K562 (cell line): ENCODE measurements around the gene PDIA2. TPM values are rescaled to one million over a fixed set of nuclear protein-coding genes. Genes with fewer than 3 reads are reported as not detected.
A peak's percentile ranks its signal among the peaks of the same experiment; 100 is the strongest.

ENCODE experiments used
- ATF7 ChIP-seq: fragments of 450-650 bp; IDR thresholded peaks from 2 replicates; pipeline ENCODE4 v1.7.1; 2014; ENCODE audit warnings: mild to moderate bottlenecking, moderate library complexity
- CBX8 ChIP-seq: fragments of 200-600 bp; sonication (generic); IDR thresholded peaks from 2 replicates; pipeline ENCODE4 v1.6.1; 2012; ENCODE audit warnings: borderline replicate concordance, mixed run types, low read depth, mild to moderate bottlenecking, moderate library complexity, mixed read lengths, low read length, control low read depth, inconsistent platforms; ENCODE audit not compliant: poor library complexity, severe bottlenecking; ENCODE audit errors: extremely low read depth
- GATA2 ChIP-seq: sonication (generic); formaldehyde crosslinking; IDR thresholded peaks from 2 replicates; pipeline ENCODE4 v1.4.0; 2020; ENCODE audit warnings: mild to moderate bottlenecking, missing genetic modification reagents
- LEF1 ChIP-seq: fragments of 450-650 bp; IDR thresholded peaks from 2 replicates; pipeline ENCODE4 v1.6.1; 2016; ENCODE audit warnings: mild to moderate bottlenecking
- MCM7 ChIP-seq, 2 experiments: fragments of 450-650 bp; IDR thresholded peaks; 2 replicates each; pipeline ENCODE4 v1.6.1; 2016 to 2018
- OTX1 ChIP-seq: fragments of 450-650 bp; formaldehyde crosslinking; IDR thresholded peaks from 2 replicates; pipeline ENCODE4 v1.4.0; 2022; ENCODE audit warnings: mild to moderate bottlenecking
- PURB ChIP-seq: sonication (generic); formaldehyde crosslinking; IDR thresholded peaks from 2 replicates; pipeline ENCODE4 v1.9.0; 2021; ENCODE audit warnings: low read depth, mild to moderate bottlenecking, missing genetic modification reagents
- STAG1 ChIP-seq: sonication (generic); formaldehyde crosslinking; IDR thresholded peaks from 2 replicates; pipeline ENCODE4 v1.5.0; 2020; ENCODE audit warnings: missing genetic modification reagents, borderline replicate concordance
- TBL1XR1 ChIP-seq, 2 experiments: IDR thresholded peaks; 2 replicates each; pipeline ENCODE4 v1.6.1; 2012; ENCODE audit warnings: improper control_type of control experiment in 2 of 2, low read length in 2 of 2, mild to moderate bottlenecking in 1 of 2
- TCF3 ChIP-seq: sonication (generic); formaldehyde crosslinking; IDR thresholded peaks from 2 replicates; pipeline ENCODE4 v1.4.0; 2020; ENCODE audit warnings: mild to moderate bottlenecking, missing genetic modification reagents
- ZNF224 ChIP-seq: sonication (generic); formaldehyde crosslinking; IDR thresholded peaks from 2 replicates; pipeline ENCODE4 v1.8.0; 2022; ENCODE audit warnings: mild to moderate bottlenecking, missing genetic modification reagents
- ZNF3 ChIP-seq: fragments of 250-450 bp; sonication (Bioruptor Pico); IDR thresholded peaks from 2 replicates; pipeline ENCODE4 v1.5.0; 2021; ENCODE audit warnings: mild to moderate bottlenecking, moderate library complexity
- ZNF57 ChIP-seq: fragments of 450-650 bp; formaldehyde crosslinking; IDR thresholded peaks from 2 replicates; pipeline ENCODE4 v1.4.0; 2020; ENCODE audit warnings: mild to moderate bottlenecking, moderate library complexity
- polyA plus RNA-seq, 8 experiments: library from polyadenylated mRNA; depleted of rRNA in 4 of 8; stranded (reverse) in 5 of 8; unstranded in 3 of 8; fragments of >200 nt; fragmentation: Nextera tagmentation in 2 of 8; fragmentation: Illumina TruSeq in 1 of 8; extraction: Ambion mirVana in 2 of 8; extraction: Trizol in 1 of 8; gene quantifications; 2 replicates each; pipeline versions ENCODE4 v1.2.1 to v1.2.3, GENCODE V29; 2011 to 2014; ENCODE audit warnings: inconsistent platforms in 1 of 8, missing spikeins in 1 of 8
- total RNA-seq, 7 experiments: library from RNA; depleted of rRNA in 6 of 7; stranded (reverse); fragments of >200 nt in 6 of 7; fragmentation: Illumina TruSeq in 2 of 7; extraction: Trizol in 2 of 7; gene quantifications; 2 replicates each; pipeline versions ENCODE4 v1.2.1 to v1.2.3, GENCODE V29; 2011 to 2021; ENCODE audit warnings: low replicate concordance in 1 of 7
- TF ChIP-seq, protein P1 (sequence below): fragments of 450-650 bp; IDR thresholded peaks from 2 replicates; pipeline ENCODE4 v1.6.1; 2016; ENCODE audit warnings: low read depth
- TF ChIP-seq, protein P2 (sequence below): fragments of 150-350 bp; conservative IDR thresholded peaks from 2 replicates; pipeline ENCODE4 v1.6.1; 2014; ENCODE audit warnings: low read length
- TF ChIP-seq, protein P3 (sequence below): sonication (generic); formaldehyde crosslinking; IDR thresholded peaks from 2 replicates; pipeline ENCODE4 v1.9.0; 2022; ENCODE audit warnings: mild to moderate bottlenecking, missing genetic modification reagents

Gene PDIA2
- total and polyA plus RNA-seq, 9 of the 15 experiments (the other 6 are each of a cell fraction or from before 2014, with no cell fraction given), result 0.13 to 0.92 (median 0.23) TPM; not detected in 4

DNA sequence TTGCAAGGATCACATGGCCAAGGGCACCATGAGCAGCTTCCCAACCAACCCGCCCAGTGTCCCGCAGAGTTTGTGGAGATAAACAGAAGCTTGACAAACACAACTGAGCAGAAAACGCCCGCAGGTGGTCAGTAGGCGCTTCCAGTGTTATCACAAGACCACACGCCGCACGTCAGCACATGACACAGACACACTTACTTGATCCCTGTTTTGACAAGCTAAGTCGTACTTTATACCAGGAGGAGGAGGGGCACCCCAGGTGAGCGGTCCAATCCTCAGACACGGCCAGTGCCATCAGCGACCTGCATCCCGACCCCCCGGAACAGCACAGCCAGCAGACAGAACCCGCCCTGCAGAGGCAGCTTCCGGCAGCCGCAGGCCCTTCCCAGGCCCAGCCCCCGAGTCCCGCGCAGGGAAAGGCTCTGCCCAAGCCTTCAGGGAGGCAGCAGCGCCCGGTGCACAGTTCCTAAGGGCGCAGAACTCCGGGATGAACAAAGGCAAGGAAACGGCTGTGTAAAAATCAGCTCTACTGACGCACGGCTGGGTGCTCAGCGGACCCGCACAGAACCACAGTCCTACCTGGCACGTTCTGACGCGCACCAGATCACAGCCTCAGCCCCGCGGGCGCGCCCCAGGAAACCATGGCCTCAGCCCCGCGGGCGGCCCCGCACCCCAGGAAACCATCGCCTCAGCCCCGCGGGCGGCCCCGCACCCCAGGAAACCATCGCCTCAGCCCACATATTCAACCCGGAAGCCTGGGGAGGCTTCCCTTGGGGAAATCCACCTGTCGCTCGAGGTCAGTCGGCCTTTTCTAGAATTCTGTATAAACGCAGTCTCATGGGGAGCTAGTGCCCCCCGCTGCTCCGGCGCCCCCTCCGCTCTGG lies 41.7 kb downstream of the PDIA2 start (continued):
- TF ChIP-seq, protein P1, sequence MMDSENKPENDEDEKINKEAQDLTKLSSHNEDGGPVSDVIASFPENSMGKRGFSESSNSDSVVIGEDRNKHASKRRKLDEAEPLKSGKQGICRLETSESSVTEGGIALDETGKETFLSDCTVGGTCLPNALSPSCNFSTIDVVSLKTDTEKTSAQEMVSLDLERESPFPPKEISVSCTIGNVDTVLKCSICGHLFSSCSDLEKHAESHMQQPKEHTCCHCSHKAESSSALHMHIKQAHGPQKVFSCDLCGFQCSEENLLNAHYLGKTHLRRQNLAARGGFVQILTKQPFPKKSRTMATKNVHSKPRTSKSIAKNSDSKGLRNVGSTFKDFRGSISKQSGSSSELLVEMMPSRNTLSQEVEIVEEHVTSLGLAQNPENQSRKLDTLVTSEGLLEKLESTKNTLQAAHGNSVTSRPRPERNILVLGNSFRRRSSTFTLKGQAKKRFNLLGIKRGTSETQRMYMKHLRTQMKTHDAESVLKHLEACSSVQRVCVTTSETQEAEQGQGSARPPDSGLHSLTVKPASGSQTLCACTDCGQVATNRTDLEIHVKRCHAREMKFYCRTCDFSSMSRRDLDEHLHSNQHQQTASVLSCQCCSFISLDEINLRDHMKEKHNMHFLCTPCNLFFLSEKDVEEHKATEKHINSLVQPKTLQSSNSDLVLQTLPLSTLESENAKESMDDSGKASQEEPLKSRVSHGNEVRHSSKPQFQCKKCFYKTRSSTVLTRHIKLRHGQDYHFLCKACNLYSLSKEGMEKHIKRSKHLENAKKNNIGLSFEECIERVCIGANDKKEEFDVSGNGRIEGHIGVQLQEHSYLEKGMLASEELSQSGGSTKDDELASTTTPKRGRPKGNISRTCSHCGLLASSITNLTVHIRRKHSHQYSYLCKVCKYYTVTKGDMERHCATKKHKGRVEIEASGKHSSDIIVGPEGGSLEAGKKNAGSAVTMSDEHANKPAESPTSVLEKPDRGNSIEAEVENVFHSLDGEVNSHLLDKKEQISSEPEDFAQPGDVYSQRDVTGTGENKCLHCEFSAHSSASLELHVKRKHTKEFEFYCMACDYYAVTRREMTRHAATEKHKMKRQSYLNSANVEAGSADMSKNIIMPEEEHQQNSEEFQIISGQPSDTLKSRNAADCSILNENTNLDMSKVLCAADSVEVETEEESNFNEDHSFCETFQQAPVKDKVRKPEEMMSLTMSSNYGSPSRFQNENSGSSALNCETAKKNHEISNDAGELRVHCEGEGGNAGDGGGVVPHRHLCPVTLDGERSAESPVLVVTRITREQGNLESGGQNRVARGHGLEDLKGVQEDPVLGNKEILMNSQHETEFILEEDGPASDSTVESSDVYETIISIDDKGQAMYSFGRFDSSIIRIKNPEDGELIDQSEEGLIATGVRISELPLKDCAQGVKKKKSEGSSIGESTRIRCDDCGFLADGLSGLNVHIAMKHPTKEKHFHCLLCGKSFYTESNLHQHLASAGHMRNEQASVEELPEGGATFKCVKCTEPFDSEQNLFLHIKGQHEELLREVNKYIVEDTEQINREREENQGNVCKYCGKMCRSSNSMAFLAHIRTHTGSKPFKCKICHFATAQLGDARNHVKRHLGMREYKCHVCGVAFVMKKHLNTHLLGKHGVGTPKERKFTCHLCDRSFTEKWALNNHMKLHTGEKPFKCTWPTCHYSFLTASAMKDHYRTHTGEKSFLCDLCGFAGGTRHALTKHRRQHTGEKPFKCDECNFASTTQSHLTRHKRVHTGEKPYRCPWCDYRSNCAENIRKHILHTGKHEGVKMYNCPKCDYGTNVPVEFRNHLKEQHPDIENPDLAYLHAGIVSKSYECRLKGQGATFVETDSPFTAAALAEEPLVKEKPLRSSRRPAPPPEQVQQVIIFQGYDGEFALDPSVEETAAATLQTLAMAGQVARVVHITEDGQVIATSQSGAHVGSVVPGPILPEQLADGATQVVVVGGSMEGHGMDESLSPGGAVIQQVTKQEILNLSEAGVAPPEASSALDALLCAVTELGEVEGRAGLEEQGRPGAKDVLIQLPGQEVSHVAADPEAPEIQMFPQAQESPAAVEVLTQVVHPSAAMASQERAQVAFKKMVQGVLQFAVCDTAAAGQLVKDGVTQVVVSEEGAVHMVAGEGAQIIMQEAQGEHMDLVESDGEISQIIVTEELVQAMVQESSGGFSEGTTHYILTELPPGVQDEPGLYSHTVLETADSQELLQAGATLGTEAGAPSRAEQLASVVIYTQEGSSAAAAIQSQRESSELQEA, result no peak
- TF ChIP-seq ZNF57 (CRISPR knock-in tag) (no peak), OTX1 (CRISPR knock-in tag) (no peak), ATF7 (peak; percentile 71), PURB (no peak), TCF3 (peak; percentile 90), ZNF3 (no peak), TBL1XR1 (IDR thresholded peaks at IDR 0.05; ENCODE audit: low read length in 2 of 2) (peak; percentile 60 to 69; a peak in 3 of 4 replicates), GATA2 (CRISPR knock-in tag) (peak; percentile 71), CBX8 (no peak), ZNF224 (CRISPR knock-in tag) (no peak), MCM7 (IDR thresholded peaks at IDR 0.05) (no peak), LEF1 (peak; percentile 73; the same call in 1 of the 2 replicates), STAG1 (CRISPR knock-in tag) (no peak)
- TF ChIP-seq, protein P2, sequence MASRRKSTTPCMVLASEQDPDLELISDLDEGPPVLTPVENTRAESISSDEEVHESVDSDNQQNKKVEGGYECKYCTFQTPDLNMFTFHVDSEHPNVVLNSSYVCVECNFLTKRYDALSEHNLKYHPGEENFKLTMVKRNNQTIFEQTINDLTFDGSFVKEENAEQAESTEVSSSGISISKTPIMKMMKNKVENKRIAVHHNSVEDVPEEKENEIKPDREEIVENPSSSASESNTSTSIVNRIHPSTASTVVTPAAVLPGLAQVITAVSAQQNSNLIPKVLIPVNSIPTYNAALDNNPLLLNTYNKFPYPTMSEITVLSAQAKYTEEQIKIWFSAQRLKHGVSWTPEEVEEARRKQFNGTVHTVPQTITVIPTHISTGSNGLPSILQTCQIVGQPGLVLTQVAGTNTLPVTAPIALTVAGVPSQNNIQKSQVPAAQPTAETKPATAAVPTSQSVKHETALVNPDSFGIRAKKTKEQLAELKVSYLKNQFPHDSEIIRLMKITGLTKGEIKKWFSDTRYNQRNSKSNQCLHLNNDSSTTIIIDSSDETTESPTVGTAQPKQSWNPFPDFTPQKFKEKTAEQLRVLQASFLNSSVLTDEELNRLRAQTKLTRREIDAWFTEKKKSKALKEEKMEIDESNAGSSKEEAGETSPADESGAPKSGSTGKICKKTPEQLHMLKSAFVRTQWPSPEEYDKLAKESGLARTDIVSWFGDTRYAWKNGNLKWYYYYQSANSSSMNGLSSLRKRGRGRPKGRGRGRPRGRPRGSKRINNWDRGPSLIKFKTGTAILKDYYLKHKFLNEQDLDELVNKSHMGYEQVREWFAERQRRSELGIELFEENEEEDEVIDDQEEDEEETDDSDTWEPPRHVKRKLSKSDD, result no peak
- TF ChIP-seq, protein P3, sequence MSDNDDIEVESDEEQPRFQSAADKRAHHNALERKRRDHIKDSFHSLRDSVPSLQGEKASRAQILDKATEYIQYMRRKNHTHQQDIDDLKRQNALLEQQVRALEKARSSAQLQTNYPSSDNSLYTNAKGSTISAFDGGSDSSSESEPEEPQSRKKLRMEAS, result peak; percentile 88
